Fibroblast of skin of right quadriceps (primary cell): ENCODE measurements around the gene RIPK1.

Source experiments
- DNase-seq: peaks from one replicate; pipeline ENCODE4 v3.0.0-alpha.2; 2013

RIPK1 gene

GRCh38 chr6:3086282-3086946, 18.1 kb downstream of the RIPK1 start:
- no peak for DNase-seq

GRCh38 chr6:3088446-3088845, 20.2 kb downstream of the RIPK1 start:
- peak; percentile 9 for DNase-seq

GRCh38 chr6:3088968-3089367, 20.7 kb downstream of the RIPK1 start:
- DNase-seq = peak; percentile 18

GRCh38 chr6:3090013-3090412, 21.7 kb downstream of the RIPK1 start:
- DNase-seq = peak; percentile 5

- DNase-seq = no peak
Observed at GRCh38 chr6:3094815-3095214, 26.5 kb downstream of the RIPK1 start.

GRCh38 chr6:3102875-3103274, 34.6 kb downstream of the RIPK1 start:
- DNase-seq = no peak

GRCh38 chr6:3108746-3109414, 40.6 kb downstream of the RIPK1 start:
- DNase-seq = no peak

GRCh38 chr6:3109761-3110160, 41.5 kb downstream of the RIPK1 start:
- no peak for DNase-seq

- DNase-seq = no peak
Observed at GRCh38 chr6:3114377-3114776, 46.1 kb downstream of the RIPK1 start.

- no peak for DNase-seq
Observed at GRCh38 chr6:3117912-3118352, 49.6 kb downstream of the RIPK1 start.

GRCh38 chr6:3118353-3119039, 50.2 kb downstream of the RIPK1 start, which contains the start of gene BPHL:
BPHL (plus strand) TSS chr6:3118711; CDS start chr6:3118741, 30 bp downstream.
- DNase-seq = peak; percentile 89

GRCh38 chr6:3119040-3119723, 50.9 kb downstream of the RIPK1 start:
- no peak for DNase-seq

- DNase-seq = no peak
Observed at GRCh38 chr6:3120765-3121089, 52.4 kb downstream of the RIPK1 start.

GRCh38 chr6:3122823-3123182, 54.5 kb downstream of the RIPK1 start:
- no peak for DNase-seq

- no peak for DNase-seq
Observed at GRCh38 chr6:3124667-3125066, 56.4 kb downstream of the RIPK1 start.

GRCh38 chr6:3125815-3126214, 57.5 kb downstream of the RIPK1 start:
- no peak for DNase-seq

- no peak for DNase-seq
Observed at GRCh38 chr6:3128356-3129108, 60.2 kb downstream of the RIPK1 start.

- no peak for DNase-seq
Observed at GRCh38 chr6:3131695-3132094, 63.4 kb downstream of the RIPK1 start.

- no peak for DNase-seq
Observed at GRCh38 chr6:3133515-3133914, 65.2 kb downstream of the RIPK1 start.

- DNase-seq = no peak
Observed at GRCh38 chr6:3135668-3136291, 67.5 kb downstream of the RIPK1 start.

- no peak for DNase-seq
Observed at GRCh38 chr6:3136292-3137011, 68.2 kb downstream of the RIPK1 start.
